ENCODE measurements around the gene DOCK3. TPM values are rescaled to one million over a fixed set of nuclear protein-coding genes. Genes with fewer than 3 reads are reported as not detected.

The DOCK3 gene
- total RNA-seq, 1 experiment from 2014 or later, result 5.6 TPM

DNA sequence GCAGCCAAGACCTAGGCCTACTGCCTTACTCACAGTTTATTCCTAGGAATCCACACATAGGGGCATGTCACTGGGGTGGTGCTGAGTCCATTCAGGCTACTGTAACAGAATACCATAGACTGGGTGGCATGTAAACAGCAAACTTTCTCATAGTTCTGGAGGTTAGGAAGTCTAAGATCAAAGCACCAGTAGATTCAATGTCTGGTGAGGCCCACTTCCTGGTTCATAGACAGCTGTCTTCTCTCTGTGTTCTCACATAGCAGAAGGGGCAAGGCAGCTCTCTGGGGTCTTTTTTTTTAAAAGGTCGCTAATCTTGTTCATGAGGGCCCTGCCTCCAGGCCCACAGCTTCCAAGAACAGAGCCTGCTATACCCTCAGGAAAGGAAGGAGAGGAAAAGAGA is 596.4 kb downstream of the DOCK3 start:
- H3K4me1 Mint-ChIP-seq, result no peaks in the 10 kb centered on the region
- no peak overlapping the region for H3K4me3 Mint-ChIP-seq
- no peak overlapping the region for H3K27ac Mint-ChIP-seq

DNA sequence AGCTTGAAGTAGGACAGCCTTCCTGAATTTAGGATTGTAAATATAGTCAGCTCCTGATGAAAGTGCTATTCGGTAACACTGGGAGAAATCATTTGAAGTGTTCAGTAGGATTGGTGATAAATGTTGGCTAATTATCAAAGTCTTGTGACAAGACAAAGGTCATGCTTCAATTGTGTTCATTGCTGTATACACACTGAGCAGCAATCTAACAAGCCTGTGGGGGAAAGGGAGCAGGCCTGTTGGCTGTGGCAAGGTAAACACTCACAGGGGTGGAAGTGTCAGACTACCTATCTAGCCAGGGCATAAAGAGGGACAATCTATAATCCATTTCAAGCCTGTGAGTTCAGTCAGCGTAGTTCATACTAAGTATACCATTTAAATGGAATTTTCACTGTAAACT is 599.3 kb downstream of the DOCK3 start:
- TF ChIP-seq NR2C2 (CRISPR knock-in tag; IDR thresholded peaks at IDR 0.05) (no peak), KAT7 (CRISPR knock-in tag; IDR thresholded peaks at IDR 0.05; ENCODE audit: borderline replicate concordance) (no peak), RELA (CRISPR knock-in tag; IDR thresholded peaks at IDR 0.05; ENCODE audit: borderline replicate concordance) (no peak), GRHL2 (CRISPR knock-in tag; IDR thresholded peaks at IDR 0.05; ENCODE audit: insufficient replicate concordance, severe bottlenecking) (no peak), SOX15 (CRISPR knock-in tag; IDR thresholded peaks at IDR 0.05) (no peak), OVOL2 (CRISPR knock-in tag; IDR thresholded peaks at IDR 0.05; ENCODE audit: borderline replicate concordance) (no peak)
- TF ChIP-seq, protein P1, sequence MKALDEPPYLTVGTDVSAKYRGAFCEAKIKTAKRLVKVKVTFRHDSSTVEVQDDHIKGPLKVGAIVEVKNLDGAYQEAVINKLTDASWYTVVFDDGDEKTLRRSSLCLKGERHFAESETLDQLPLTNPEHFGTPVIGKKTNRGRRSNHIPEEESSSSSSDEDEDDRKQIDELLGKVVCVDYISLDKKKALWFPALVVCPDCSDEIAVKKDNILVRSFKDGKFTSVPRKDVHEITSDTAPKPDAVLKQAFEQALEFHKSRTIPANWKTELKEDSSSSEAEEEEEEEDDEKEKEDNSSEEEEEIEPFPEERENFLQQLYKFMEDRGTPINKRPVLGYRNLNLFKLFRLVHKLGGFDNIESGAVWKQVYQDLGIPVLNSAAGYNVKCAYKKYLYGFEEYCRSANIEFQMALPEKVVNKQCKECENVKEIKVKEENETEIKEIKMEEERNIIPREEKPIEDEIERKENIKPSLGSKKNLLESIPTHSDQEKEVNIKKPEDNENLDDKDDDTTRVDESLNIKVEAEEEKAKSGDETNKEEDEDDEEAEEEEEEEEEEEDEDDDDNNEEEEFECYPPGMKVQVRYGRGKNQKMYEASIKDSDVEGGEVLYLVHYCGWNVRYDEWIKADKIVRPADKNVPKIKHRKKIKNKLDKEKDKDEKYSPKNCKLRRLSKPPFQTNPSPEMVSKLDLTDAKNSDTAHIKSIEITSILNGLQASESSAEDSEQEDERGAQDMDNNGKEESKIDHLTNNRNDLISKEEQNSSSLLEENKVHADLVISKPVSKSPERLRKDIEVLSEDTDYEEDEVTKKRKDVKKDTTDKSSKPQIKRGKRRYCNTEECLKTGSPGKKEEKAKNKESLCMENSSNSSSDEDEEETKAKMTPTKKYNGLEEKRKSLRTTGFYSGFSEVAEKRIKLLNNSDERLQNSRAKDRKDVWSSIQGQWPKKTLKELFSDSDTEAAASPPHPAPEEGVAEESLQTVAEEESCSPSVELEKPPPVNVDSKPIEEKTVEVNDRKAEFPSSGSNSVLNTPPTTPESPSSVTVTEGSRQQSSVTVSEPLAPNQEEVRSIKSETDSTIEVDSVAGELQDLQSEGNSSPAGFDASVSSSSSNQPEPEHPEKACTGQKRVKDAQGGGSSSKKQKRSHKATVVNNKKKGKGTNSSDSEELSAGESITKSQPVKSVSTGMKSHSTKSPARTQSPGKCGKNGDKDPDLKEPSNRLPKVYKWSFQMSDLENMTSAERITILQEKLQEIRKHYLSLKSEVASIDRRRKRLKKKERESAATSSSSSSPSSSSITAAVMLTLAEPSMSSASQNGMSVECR (CRISPR knock-in tag; IDR thresholded peaks at IDR 0.05; ENCODE audit: borderline replicate concordance), result no peak
- TF ChIP-seq, protein P2, sequence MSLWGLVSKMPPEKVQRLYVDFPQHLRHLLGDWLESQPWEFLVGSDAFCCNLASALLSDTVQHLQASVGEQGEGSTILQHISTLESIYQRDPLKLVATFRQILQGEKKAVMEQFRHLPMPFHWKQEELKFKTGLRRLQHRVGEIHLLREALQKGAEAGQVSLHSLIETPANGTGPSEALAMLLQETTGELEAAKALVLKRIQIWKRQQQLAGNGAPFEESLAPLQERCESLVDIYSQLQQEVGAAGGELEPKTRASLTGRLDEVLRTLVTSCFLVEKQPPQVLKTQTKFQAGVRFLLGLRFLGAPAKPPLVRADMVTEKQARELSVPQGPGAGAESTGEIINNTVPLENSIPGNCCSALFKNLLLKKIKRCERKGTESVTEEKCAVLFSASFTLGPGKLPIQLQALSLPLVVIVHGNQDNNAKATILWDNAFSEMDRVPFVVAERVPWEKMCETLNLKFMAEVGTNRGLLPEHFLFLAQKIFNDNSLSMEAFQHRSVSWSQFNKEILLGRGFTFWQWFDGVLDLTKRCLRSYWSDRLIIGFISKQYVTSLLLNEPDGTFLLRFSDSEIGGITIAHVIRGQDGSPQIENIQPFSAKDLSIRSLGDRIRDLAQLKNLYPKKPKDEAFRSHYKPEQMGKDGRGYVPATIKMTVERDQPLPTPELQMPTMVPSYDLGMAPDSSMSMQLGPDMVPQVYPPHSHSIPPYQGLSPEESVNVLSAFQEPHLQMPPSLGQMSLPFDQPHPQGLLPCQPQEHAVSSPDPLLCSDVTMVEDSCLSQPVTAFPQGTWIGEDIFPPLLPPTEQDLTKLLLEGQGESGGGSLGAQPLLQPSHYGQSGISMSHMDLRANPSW (CRISPR knock-in tag; conservative IDR thresholded peaks at IDR 0.05; ENCODE audit: low read depth), result no peak
- TF ChIP-seq, protein P3, sequence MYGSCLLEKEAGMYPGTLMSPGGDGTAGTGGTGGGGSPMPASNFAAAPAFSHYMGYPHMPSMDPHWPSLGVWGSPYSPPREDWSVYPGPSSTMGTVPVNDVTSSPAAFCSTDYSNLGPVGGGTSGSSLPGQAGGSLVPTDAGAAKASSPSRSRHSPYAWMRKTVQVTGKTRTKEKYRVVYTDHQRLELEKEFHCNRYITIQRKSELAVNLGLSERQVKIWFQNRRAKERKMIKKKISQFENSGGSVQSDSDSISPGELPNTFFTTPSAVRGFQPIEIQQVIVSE (CRISPR knock-in tag; IDR thresholded peaks at IDR 0.05; ENCODE audit: borderline replicate concordance), result no peak
- TF ChIP-seq, protein P4, sequence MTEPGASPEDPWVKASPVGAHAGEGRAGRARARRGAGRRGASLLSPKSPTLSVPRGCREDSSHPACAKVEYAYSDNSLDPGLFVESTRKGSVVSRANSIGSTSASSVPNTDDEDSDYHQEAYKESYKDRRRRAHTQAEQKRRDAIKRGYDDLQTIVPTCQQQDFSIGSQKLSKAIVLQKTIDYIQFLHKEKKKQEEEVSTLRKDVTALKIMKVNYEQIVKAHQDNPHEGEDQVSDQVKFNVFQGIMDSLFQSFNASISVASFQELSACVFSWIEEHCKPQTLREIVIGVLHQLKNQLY (CRISPR knock-in tag; IDR thresholded peaks at IDR 0.05), result no peak
- Mint-ChIP-seq H3K9me3 (no peaks in the 10 kb centered on the region), H3K4me3 (no peak overlapping the region)

More for the DNA sequence above, 596.4 kb downstream of the DOCK3 start:
- TF ChIP-seq, protein P5, sequence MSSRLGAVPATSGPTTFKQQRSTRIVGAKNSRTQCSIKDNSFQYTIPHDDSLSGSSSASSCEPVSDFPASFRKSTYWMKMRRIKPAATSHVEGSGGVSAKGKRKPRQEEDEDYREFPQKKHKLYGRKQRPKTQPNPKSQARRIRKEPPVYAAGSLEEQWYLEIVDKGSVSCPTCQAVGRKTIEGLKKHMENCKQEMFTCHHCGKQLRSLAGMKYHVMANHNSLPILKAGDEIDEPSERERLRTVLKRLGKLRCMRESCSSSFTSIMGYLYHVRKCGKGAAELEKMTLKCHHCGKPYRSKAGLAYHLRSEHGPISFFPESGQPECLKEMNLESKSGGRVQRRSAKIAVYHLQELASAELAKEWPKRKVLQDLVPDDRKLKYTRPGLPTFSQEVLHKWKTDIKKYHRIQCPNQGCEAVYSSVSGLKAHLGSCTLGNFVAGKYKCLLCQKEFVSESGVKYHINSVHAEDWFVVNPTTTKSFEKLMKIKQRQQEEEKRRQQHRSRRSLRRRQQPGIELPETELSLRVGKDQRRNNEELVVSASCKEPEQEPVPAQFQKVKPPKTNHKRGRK (CRISPR knock-in tag; IDR thresholded peaks at IDR 0.05; ENCODE audit: borderline replicate concordance), result no peak
- no peak for TF ChIP-seq FOXJ3 (CRISPR knock-in tag; IDR thresholded peaks at IDR 0.05; ENCODE audit: borderline replicate concordance)
- ATAC-seq (no peak), DNase-seq (ENCODE audit: low spot score) (no peak)
- H3K9me3 Mint-ChIP-seq, result peaks cover 10% of the 10 kb centered on the region
- ChIA-PET POLR2A (no interaction called here), CTCF (interaction anchor here (0.7 to 1.2 kb wide), 2 partner anchors 40 to 1535 kb away, joined by 4 read pairs; no protein-coding TSS in a partner anchor)
- H3K27me3 Mint-ChIP-seq (ENCODE audit: low read depth), result peaks cover 5% of the 10 kb centered on the region; the same call in 1 of the 2 replicates
- H3K36me3 Mint-ChIP-seq, result no peaks in the 10 kb centered on the region

More for the DNA sequence above, 599.3 kb downstream of the DOCK3 start:
- POLR2A ChIA-PET, result no interaction called here
- H3K4me1 Mint-ChIP-seq, result no peaks in the 10 kb centered on the region
- CTCF ChIA-PET, result interaction anchor here (3.2 kb wide), 1 partner anchor 174 kb away, joined by 8 read pairs; no protein-coding TSS in a partner anchor
- no peak for DNase-seq (ENCODE audit: low spot score)
- no peak overlapping the region for H3K27ac Mint-ChIP-seq
- H3K36me3 Mint-ChIP-seq, result no peaks in the 10 kb centered on the region
- ATAC-seq, result no peak
- H3K27me3 Mint-ChIP-seq (ENCODE audit: low read depth), result no peaks in the 10 kb centered on the region

Data from WTC11 (cell line).